ENCODE results near the gene FOXL3. TPM values are rescaled to one million over a fixed set of nuclear protein-coding genes. Genes with fewer than 3 reads are reported as not detected.

Gene FOXL3
- total RNA-seq, 6 experiments from 2014 or later: not detected

DNA sequence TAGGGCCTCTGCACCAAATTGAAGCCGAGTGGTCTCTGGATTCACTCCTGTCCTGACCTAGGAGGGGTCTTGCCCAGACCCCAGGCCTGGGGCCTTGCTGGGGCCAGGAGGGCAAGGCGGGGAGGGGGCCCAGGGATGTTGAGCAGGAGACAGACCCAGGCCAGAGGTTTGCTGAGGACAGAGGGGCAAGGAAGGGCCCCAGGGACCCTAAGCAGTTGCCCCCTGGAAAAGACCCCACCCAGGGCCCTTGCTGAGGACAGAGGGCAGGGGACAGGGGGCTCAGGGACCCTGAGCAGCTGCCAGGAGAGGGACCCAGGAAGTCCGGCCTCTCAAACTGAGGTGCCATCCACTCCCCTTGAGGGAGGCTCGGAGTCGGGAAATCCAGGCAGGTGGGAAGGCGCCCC is 32.7 kb downstream of the FOXL3 start:
- DNase-seq: no peak
- Mint-ChIP-seq H3K4me1 (ENCODE audit: low read depth) (peaks cover 6% of the 10 kb centered on the region), H3K4me3 (no peak overlapping the region), H3K27ac (no peak overlapping the region), H3K36me3 (ENCODE audit: low read depth) (no peaks in the 10 kb centered on the region), H3K9me3 (peaks cover 8% of the 10 kb centered on the region; the same call in 1 of the 2 replicates), H3K27me3 (ENCODE audit: insufficient read depth) (peaks cover 47% of the 10 kb centered on the region)
- TF ChIP-seq CTCF (IDR thresholded peaks at IDR 0.05): no peak

DNA sequence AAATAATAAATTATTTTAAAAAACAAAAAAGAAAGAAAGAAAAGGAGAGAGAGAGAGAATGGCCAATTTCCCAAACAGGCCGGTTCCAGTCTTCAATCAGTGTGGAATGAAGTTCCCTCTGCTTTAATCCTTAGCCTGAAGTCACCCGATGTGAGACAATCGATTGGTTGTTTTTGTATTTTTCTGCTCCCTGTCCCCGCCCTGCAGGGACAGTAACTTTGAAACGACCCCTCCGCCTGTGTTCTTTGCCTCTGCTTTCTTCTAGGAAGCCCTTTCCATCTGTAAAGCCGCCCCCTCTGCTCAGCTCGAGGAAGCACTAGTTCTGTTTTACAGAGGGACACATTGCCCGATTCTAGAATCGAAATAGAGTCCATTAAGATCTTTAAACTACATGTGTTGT is 33.4 kb downstream of the FOXL3 start:
- Mint-ChIP-seq H3K27ac (no peak overlapping the region), H3K4me3 (no peak overlapping the region; the same call in 1 of the 2 replicates), H3K36me3 (ENCODE audit: low read depth) (no peaks in the 10 kb centered on the region), H3K27me3 (ENCODE audit: insufficient read depth) (peaks cover 50% of the 10 kb centered on the region), H3K4me1 (ENCODE audit: low read depth) (peaks cover 6% of the 10 kb centered on the region), H3K9me3 (peaks cover 8% of the 10 kb centered on the region; the same call in 1 of the 2 replicates)
- DNase-seq: no peak
- no peak for TF ChIP-seq CTCF (IDR thresholded peaks at IDR 0.05)

GRCh38 chr7:324011-324410 is 34.0 kb downstream of the FOXL3 start:
- H3K27me3 Mint-ChIP-seq (ENCODE audit: insufficient read depth): peaks cover 48% of the 10 kb centered on the region

GRCh38 chr7:325051-325798 is 35.3 kb downstream of the FOXL3 start:
- no peak overlapping the region for H3K4me3 Mint-ChIP-seq

More at GRCh38 chr7:324011-324410, 34.0 kb downstream of the FOXL3 start:
- no peak for DNase-seq
- TF ChIP-seq CTCF (IDR thresholded peaks at IDR 0.05): no peak
- H3K4me1 Mint-ChIP-seq (ENCODE audit: low read depth): peaks cover 6% of the 10 kb centered on the region
- no peak overlapping the region for H3K4me3 Mint-ChIP-seq
- H3K27ac Mint-ChIP-seq: no peak overlapping the region
- peaks cover 8% of the 10 kb centered on the region; the same call in 1 of the 2 replicates for H3K9me3 Mint-ChIP-seq
- no peaks in the 10 kb centered on the region for H3K36me3 Mint-ChIP-seq (ENCODE audit: low read depth)

DNA sequence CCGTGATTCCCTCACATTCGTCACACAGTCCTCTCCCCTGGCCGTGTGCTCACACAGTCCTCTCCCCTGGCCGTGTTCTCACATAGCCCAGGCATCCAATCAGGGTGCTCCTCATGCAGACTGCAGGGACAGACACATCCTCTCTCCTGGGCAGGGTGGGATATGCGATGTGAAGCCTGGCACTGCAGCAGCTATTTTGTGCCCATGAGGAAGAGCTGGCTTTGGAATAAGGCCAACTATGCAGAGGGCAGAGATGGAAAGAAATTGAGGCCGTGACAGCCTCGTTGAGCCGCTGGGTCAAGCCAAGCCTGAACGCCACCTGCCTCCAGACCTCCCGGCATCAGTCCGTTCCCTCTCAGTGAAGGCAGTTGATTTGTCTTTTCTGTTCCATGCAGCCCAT is 35.8 kb downstream of the FOXL3 start:
- Mint-ChIP-seq H3K9me3 (peaks cover 8% of the 10 kb centered on the region; the same call in 1 of the 2 replicates), H3K36me3 (ENCODE audit: low read depth) (no peaks in the 10 kb centered on the region), H3K4me3 (no peak overlapping the region), H3K27me3 (ENCODE audit: insufficient read depth) (peaks cover 54% of the 10 kb centered on the region), H3K4me1 (ENCODE audit: low read depth) (peaks cover 6% of the 10 kb centered on the region), H3K27ac (no peak overlapping the region)
- no peak for DNase-seq
- no peak for TF ChIP-seq CTCF (IDR thresholded peaks at IDR 0.05)

More at GRCh38 chr7:325051-325798, 35.3 kb downstream of the FOXL3 start:
- Mint-ChIP-seq H3K27ac (no peak overlapping the region), H3K36me3 (ENCODE audit: low read depth) (no peaks in the 10 kb centered on the region), H3K9me3 (peaks cover 8% of the 10 kb centered on the region; the same call in 1 of the 2 replicates), H3K4me1 (ENCODE audit: low read depth) (peaks cover 6% of the 10 kb centered on the region), H3K27me3 (ENCODE audit: insufficient read depth) (peaks cover 53% of the 10 kb centered on the region)
- DNase-seq: no peak
- TF ChIP-seq CTCF (IDR thresholded peaks at IDR 0.05): no peak
